Measurements from ENCODE around the gene CFAP45.

CFAP45 gene

DNA sequence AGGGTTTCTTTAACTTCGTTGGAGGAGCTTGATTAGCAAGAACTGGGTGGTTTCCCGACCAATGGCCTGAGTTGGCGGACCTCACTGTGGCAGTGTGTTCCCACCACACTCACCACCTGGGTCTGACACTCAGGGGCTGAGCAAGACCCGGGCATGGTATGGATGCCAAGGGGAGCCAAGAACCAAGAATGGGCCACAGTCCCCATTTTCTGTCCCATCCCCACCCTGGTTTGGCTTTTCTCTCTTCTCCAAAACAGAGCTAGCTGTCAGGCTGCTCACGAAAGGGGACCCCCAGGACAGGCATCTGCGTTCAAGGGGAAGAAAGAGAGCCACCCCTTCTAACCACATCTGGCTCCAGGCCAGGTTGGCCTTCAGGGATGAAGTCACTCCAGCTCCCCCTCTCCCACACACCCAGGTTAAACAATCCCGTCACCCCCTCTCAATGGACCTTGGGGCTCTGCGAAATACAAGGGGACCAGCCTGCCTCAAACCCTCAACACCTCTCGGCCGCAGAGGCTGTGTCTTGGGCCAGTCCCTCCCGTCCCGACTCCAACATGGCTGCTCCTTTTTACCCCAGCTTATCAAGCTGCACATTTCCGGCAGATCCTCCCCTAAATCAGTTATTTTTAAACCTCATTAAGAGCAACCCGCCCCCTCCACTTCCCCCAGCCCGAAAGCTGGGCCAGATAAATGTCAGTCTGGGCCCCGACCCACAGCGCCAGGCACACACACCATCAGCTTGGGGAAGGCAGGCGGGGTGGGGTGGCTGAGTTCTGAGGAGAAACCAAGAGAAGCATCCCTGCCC lies 21.9 kb upstream of the CFAP45 start:
- H3K4me3 ChIP-seq (ENCODE audit: low read depth, low read length): peak overlapping the region; percentile 87
- TF ChIP-seq, protein P1, sequence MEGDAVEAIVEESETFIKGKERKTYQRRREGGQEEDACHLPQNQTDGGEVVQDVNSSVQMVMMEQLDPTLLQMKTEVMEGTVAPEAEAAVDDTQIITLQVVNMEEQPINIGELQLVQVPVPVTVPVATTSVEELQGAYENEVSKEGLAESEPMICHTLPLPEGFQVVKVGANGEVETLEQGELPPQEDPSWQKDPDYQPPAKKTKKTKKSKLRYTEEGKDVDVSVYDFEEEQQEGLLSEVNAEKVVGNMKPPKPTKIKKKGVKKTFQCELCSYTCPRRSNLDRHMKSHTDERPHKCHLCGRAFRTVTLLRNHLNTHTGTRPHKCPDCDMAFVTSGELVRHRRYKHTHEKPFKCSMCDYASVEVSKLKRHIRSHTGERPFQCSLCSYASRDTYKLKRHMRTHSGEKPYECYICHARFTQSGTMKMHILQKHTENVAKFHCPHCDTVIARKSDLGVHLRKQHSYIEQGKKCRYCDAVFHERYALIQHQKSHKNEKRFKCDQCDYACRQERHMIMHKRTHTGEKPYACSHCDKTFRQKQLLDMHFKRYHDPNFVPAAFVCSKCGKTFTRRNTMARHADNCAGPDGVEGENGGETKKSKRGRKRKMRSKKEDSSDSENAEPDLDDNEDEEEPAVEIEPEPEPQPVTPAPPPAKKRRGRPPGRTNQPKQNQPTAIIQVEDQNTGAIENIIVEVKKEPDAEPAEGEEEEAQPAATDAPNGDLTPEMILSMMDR (IDR thresholded peaks at IDR 0.05; ENCODE audit: borderline replicate concordance, insufficient read depth, low read depth, low read length): no peak

DNA sequence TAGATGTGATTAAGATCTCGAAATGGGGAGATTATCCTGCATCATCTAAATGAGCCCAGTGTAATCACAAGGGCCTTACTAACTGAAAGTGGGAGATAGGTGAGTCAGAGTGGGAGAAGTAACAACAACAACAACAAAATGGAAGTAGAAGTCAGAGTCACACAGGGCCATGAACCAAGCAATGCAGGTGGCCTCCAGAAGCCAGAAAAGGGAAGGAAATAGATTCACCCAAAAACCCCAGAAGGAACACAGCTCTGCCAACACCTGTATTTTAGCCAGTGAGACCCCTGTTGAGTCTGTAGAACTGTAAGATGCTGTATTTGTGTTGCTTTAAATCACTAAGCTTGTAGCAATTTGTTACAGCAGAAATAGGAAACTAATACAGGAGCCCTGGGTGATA lies 21.3 kb upstream of the CFAP45 start:
- no peak overlapping the region for H3K4me3 ChIP-seq (ENCODE audit: low read depth, low read length)
- TF ChIP-seq, protein P1 (IDR thresholded peaks at IDR 0.05; ENCODE audit: borderline replicate concordance, insufficient read depth, low read depth, low read length): no peak

DNA sequence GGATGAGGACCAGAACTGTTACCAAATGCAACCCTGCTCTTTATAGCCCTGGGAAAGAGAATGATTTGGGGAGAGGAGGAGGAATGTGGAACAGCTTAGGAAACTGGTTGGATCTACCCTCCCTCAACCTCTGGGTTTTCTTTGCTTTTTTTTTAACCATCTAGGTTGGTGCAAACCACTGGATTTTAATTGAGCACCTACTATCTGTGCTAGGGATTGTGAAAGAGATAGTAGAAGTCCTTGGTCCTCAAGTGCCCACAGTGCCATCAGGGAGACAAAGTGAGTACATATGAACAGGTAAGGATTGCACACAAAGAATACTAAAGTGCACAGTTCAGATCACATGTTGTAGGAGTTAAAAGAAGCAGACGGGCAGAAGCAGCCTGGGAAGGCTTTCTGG lies 20.7 kb upstream of the CFAP45 start:
- no peak overlapping the region for H3K4me3 ChIP-seq (ENCODE audit: low read depth, low read length)
- TF ChIP-seq, protein P1 (IDR thresholded peaks at IDR 0.05; ENCODE audit: borderline replicate concordance, insufficient read depth, low read depth, low read length): no peak

DNA sequence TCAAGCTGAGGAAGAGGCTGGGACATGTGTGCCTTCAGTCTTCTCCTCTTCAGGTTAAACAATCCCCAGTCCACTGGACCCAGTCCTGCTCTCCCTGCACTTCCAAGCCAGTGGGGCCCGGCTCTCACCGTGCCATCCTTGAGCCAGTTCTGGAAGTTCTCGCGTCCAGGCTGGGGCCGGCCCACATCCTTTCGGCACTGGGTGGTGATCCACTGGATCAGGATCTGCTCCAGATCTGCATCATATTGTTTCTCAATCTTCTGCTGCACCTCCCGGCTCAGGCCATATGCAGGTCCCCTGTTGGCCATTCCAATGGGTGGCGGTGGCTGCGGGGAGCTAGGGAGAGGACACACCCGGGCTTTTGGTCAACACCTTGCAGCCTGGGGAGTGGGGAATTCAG lies 20.2 kb upstream of the CFAP45 start:
- no peak overlapping the region for H3K4me3 ChIP-seq (ENCODE audit: low read depth, low read length)
- TF ChIP-seq, protein P1 (IDR thresholded peaks at IDR 0.05; ENCODE audit: borderline replicate concordance, insufficient read depth, low read depth, low read length): no peak

DNA sequence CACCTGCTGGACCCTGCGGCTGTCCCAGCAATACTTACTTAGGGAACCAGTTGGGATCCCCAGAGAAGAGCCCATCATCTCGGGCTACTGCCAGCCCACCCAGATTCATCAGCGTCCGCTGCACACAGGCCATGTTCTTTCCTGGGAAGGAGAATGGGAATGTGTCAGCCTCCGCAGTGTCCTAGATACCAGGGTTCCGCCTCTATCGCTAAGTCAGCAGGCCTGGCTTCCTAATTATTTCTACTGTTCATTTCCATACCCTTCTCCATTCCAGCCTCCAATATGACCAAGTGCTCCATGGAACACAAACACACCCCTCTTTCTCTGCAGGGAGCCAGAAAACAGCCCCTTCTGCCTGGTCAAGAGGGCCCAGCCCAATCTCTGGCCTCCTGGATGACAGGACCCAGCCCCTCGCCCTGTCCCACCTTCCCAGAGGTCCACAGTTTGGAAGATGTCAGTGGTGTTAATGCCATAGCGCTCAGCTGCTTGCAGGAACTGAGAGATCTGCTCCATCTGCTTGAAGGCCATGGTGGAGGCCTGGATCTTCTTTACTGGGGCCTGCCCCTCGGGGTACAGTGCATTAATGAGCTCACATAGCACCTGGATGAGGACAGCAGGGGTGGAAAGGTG lies 19.4 kb upstream of the CFAP45 start:
- TF ChIP-seq, protein P1 (IDR thresholded peaks at IDR 0.05; ENCODE audit: borderline replicate concordance, insufficient read depth, low read depth, low read length): no peak
- H3K4me3 ChIP-seq (ENCODE audit: low read depth, low read length): no peak overlapping the region

DNA sequence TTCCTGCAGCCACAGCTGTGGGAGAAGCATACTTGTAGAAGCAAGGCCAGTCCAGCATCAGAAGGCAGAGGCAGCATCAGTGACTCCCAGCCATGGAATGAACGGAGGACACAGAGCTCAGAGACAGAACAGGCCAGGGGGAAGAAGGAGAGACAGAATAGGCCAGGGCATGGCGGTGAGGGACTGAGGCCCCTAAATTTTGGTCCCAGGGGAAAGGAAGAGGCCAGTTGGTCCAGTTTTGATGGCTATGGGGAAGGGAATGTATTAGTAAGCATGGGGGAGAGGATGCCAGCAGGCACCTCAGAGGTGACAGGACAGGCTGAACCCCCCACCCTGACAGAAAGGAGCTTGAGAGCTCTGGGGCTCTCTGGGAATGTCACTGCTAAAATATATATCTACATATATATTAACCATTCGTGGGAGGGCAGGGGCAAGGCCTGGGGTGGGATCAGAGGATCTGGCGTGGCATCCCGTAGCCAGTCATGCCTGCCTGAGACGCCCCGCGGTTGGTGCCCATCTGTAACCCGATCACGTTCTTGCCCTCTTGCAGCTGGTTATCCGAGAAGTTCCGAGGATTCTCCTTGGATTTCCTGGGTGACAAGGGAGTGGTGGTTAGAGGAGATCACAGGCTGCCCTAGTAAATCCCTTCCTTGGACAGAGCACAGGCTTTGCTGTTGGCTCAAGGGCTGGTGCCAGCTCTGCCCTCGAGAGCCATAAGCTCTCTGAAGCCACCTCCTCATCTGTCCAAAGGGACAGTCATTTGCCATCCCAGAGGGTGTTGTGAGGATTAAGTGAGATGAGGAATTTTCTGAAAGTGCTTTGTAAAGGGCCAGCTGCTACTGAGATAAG lies 18.6 kb upstream of the CFAP45 start:
- TF ChIP-seq, protein P1 (IDR thresholded peaks at IDR 0.05; ENCODE audit: borderline replicate concordance, insufficient read depth, low read depth, low read length): no peak
- no peak overlapping the region for H3K4me3 ChIP-seq (ENCODE audit: low read depth, low read length)

All from GM12875 (cell line).